ENCODE results near the gene ACSL3.
A peak's percentile ranks its signal among the peaks of the same experiment; 100 is the strongest.

The ACSL3 gene

DNA sequence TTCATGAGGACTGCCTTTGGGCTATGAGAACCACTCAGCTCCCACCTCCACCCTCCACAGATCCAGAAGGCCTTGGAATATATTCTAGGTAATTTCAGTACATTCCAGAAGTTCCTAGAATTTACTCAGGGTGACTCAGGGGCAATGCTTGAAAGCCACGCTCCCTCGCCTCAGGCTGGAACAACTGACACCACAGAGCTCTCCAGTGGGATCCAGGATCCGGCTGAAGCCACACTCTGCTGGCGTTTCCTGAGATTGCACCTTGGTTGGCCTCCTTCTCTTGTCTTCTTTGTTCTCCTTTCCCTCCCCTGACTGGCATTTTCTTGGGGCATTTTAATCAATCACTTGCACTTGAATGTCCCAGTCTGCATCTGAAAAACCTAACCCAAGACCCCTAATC lies 98.5 kb downstream of the ACSL3 start:
- H3K4me3 ChIP-seq (ENCODE audit: low read depth in 1 of 2, low read length in 1 of 2), result no peak overlapping the region
- no peaks in the 10 kb centered on the region for H3K36me3 ChIP-seq
- no peak overlapping the region for H3K27ac ChIP-seq
- no peaks in the 10 kb centered on the region for H3K27me3 ChIP-seq
- no peaks in the 10 kb centered on the region for H3K9me3 ChIP-seq
- peaks cover 20 to 23% of the 10 kb centered on the region in 2 experiments for H3K4me1 ChIP-seq (ENCODE audit: control insufficient read depth in 1 of 2, insufficient read depth in 1 of 2, low read depth in 1 of 2, low read length in 1 of 2)
- TF ChIP-seq CTCF (IDR thresholded peaks at IDR 0.05), result no peak

DNA sequence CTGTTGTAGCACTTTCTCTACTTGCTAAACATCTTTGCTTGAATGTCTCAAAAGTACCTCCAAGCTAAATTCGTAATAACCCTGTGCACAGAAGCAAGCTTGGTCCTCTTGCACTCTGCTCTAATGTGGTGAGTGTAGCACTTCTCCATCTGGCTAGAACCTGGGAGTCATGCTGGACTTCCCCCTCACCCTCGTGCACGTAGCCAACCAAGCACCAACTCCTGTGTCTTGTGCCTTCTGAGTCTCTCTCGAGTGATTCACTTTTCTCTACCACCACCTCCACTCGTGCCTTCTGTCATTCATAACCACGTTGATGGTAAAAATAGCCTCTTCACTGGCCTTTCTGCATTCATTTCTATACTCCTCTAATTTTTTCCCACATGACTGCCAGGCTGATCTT lies 99.3 kb downstream of the ACSL3 start:
- H3K27ac ChIP-seq, result no peak overlapping the region

DNA sequence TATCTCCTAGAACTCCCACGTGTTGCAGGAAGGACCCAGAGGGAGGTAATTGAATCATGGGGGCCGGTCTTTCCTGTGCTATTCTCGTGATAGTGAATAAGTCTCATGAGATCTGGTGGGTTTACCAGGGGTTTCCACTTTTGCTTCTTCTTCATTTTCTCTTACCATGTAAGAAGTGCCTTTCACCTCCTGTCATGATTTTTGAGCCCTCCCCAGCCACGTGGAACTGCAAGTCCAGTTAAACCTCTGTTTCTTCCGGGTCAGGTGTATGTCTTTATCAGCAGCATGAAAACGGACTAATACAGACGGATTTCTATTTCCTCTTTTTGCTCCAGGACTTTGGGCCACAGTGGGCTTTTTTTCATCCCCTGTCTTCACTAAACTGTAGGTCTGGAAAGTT lies 102.8 kb downstream of the ACSL3 start:
- TF ChIP-seq CTCF (IDR thresholded peaks at IDR 0.05), result no peak
- H3K4me3 ChIP-seq (ENCODE audit: low read depth in 1 of 2, low read length in 1 of 2), result no peak overlapping the region
- H3K36me3 ChIP-seq, result no peaks in the 10 kb centered on the region
- H3K27me3 ChIP-seq, result no peaks in the 10 kb centered on the region
- H3K4me1 ChIP-seq (ENCODE audit: control insufficient read depth in 1 of 2, insufficient read depth in 1 of 2, low read depth in 1 of 2, low read length in 1 of 2), result peaks cover 11 to 13% of the 10 kb centered on the region in 2 experiments
- no peak overlapping the region for H3K27ac ChIP-seq
- no peaks in the 10 kb centered on the region for H3K9me3 ChIP-seq

More for the DNA sequence above, 99.3 kb downstream of the ACSL3 start:
- no peak for TF ChIP-seq CTCF (IDR thresholded peaks at IDR 0.05)
- H3K4me1 ChIP-seq (ENCODE audit: control insufficient read depth in 1 of 2, insufficient read depth in 1 of 2, low read depth in 1 of 2, low read length in 1 of 2), result peaks cover 18 to 19% of the 10 kb centered on the region in 2 experiments
- H3K4me3 ChIP-seq (ENCODE audit: low read depth in 1 of 2, low read length in 1 of 2), result no peak overlapping the region
- H3K9me3 ChIP-seq, result no peaks in the 10 kb centered on the region
- no peaks in the 10 kb centered on the region for H3K36me3 ChIP-seq
- no peaks in the 10 kb centered on the region for H3K27me3 ChIP-seq

DNA sequence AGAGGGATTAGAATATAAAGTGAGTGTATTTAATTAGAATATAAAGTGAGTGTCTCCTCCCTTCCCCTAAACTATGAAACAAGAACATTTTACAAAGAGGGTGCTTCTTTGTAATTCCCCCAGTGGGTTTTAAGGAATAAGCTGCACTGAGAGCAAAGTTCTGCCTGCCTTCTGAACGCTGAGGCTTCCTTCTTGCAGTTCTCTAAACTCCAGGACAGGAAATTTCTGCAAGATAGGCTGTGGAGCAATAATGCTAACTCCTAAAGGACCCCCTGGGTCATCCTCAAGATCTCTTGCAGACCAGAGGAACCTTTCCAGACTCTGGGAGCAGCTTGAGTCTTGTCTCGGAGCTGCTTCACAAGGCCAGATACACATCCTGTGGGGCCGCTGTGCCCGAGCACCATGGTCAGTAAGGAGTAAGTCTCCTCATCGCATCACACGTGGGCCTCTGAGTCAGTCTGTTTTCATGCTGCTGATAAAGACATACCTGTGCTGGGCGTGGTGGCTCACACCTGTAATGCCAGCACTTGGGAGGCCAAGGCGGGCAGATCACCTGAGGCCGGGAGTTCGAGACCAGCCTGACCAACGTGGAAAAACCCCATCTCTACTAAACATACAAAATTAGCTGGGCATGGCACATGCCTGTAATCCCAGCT lies 103.7 kb downstream of the ACSL3 start:
- H3K4me1 ChIP-seq (ENCODE audit: control insufficient read depth in 1 of 2, insufficient read depth in 1 of 2, low read depth in 1 of 2, low read length in 1 of 2), result peaks cover 11 to 13% of the 10 kb centered on the region in 2 experiments
- no peaks in the 10 kb centered on the region for H3K27me3 ChIP-seq
- TF ChIP-seq CTCF (IDR thresholded peaks at IDR 0.05), result no peak
- H3K9me3 ChIP-seq, result no peaks in the 10 kb centered on the region
- no peaks in the 10 kb centered on the region for H3K36me3 ChIP-seq
- H3K27ac ChIP-seq, result peak overlapping the region; percentile 19
- H3K4me3 ChIP-seq (ENCODE audit: low read depth in 1 of 2, low read length in 1 of 2), result no peak overlapping the region

- no peak for TF ChIP-seq CTCF (IDR thresholded peaks at IDR 0.05)
- Histone ChIP-seq H3K27me3 (no peaks in the 10 kb centered on the region), H3K36me3 (no peaks in the 10 kb centered on the region), H3K4me1 (ENCODE audit: control insufficient read depth in 1 of 2, insufficient read depth in 1 of 2, low read depth in 1 of 2, low read length in 1 of 2) (peaks cover 11 to 13% of the 10 kb centered on the region in 2 experiments), H3K27ac (no peak overlapping the region), H3K4me3 (ENCODE audit: low read depth in 1 of 2, low read length in 1 of 2) (no peak overlapping the region), H3K9me3 (no peaks in the 10 kb centered on the region)
These were observed 104.7 kb downstream of the ACSL3 start for GRCh38 chr2:222965555-222965954.

All from neutrophil (primary cell).